H1 (cell line): ENCODE data around the gene NCOA1. TPM values are rescaled to one million over a fixed set of nuclear protein-coding genes. Genes with fewer than 3 reads are reported as not detected.

Source experiments
- CTCF ChIA-PET: fragments of 300-600 bp; sonication (Branson Sonifier 250); formaldehyde crosslinking; loops from one replicate; lab custom pipeline; 2021; ENCODE audit not compliant: partially characterized antibody; lab: Charles Lee
- POLR2A ChIA-PET: fragments of 300-600 bp; sonication (Branson Sonifier 250); formaldehyde crosslinking; loops from one replicate; lab custom pipeline; 2021; ENCODE audit warnings: inconsistent platforms; ENCODE audit not compliant: partially characterized antibody; lab: Charles Lee
- DNase-seq, 2 experiments: peaks; one replicate each; pipeline versions ENCODE4 v3.0.0 to v3.0.0-alpha.2; 2010 to 2022; ENCODE audit warnings: low spot score in 2 of 2, low read depth in 1 of 2, mixed read lengths in 1 of 2
- FAIRE-seq: peaks from 2 replicates; lab custom pipeline; 2011; peaks lifted over from hg19 to GRCh38; lab: Jason Lieb, UNC
- H2AFZ ChIP-seq: 2 replicates; pipeline ENCODE4 v1.8.1; 2012; ENCODE audit warnings: low read length, inconsistent platforms
- H2AK5ac ChIP-seq: 2 replicates; pipeline ENCODE4 v1.6.1; 2013; ENCODE audit warnings: low read depth, low read length
- H2BK120ac ChIP-seq: replicated peaks from 2 replicates; pipeline ENCODE3; 2013; ENCODE audit warnings: low read depth, low read length, inconsistent platforms
- H2BK12ac ChIP-seq: 2 replicates; pipeline ENCODE4 v1.6.1; 2013; ENCODE audit warnings: low read depth, low read length
- H2BK15ac ChIP-seq: 2 replicates; pipeline ENCODE4 v1.6.1; 2013; ENCODE audit warnings: low read length
- H2BK20ac ChIP-seq: 2 replicates; pipeline ENCODE4 v1.6.1; 2013; ENCODE audit warnings: low read length
- H2BK5ac ChIP-seq: 2 replicates; pipeline ENCODE4 v1.6.1; 2013; ENCODE audit warnings: low read depth, low read length
- H3K14ac ChIP-seq: 2 replicates; pipeline ENCODE4 v1.6.1; 2013; ENCODE audit warnings: inconsistent platforms; ENCODE audit not compliant: insufficient read length
- H3K18ac ChIP-seq: 2 replicates; pipeline ENCODE4 v1.6.1; 2013; ENCODE audit warnings: low read length; ENCODE audit errors: extremely low read depth
- H3K23ac ChIP-seq: 2 replicates; pipeline ENCODE4 v1.6.1; 2013; ENCODE audit warnings: inconsistent platforms; ENCODE audit not compliant: insufficient read length
- H3K23me2 ChIP-seq: 2 replicates; pipeline ENCODE4 v1.6.1; 2013; ENCODE audit warnings: low read depth, low read length
- H3K27ac ChIP-seq: 2 replicates; pipeline ENCODE4 v1.6.1; 2011; ENCODE audit warnings: low read depth, low read length, inconsistent platforms
- H3K27me3 ChIP-seq, 4 experiments: replicated peaks in 1 of 4; 1 replicate in 1 of 4; 2 replicates in 3 of 4; pipeline versions ENCODE4 v1.6.1 to v1.8.1; 2011 to 2013; ENCODE audit warnings: low read length in 3 of 4, mild to moderate bottlenecking in 3 of 4, inconsistent platforms in 2 of 4, mixed read lengths in 2 of 4, moderate library complexity in 1 of 4; ENCODE audit not compliant: control insufficient read depth in 3 of 4, insufficient read depth in 3 of 4; ENCODE audit errors: extremely low read depth in 1 of 4
- H3K36me3 ChIP-seq, 4 experiments: 2 replicates each; pipeline versions ENCODE4 v1.6.1 to v1.8.1; 2011 to 2013; ENCODE audit warnings: mild to moderate bottlenecking in 4 of 4, low read length in 3 of 4, moderate library complexity in 2 of 4, control low read depth in 1 of 4, inconsistent platforms in 1 of 4; ENCODE audit not compliant: insufficient read depth in 4 of 4, control insufficient read depth in 2 of 4
- H3K4ac ChIP-seq: replicated peaks from 2 replicates; pipeline ENCODE3; 2013; ENCODE audit warnings: low read length, low read depth, mixed read lengths, inconsistent platforms; ENCODE audit not compliant: insufficient read length
- H3K4me1 ChIP-seq, 4 experiments: replicated peaks in 1 of 4; 1 replicate in 1 of 4; 2 replicates in 3 of 4; pipeline versions ENCODE4 v1.6.1 to v1.8.1; 2011 to 2013; ENCODE audit warnings: low read length in 3 of 4, inconsistent platforms in 2 of 4, mixed read lengths in 1 of 4; ENCODE audit not compliant: insufficient read depth in 4 of 4, control insufficient read depth in 3 of 4
- H3K4me2 ChIP-seq, 2 experiments: 2 replicates each; pipeline versions ENCODE4 v1.6.1 to v1.8.1; 2011 to 2013; ENCODE audit warnings: low read depth in 2 of 2, low read length in 2 of 2, control low read depth in 1 of 2, inconsistent platforms in 1 of 2, mild to moderate bottlenecking in 1 of 2; ENCODE audit not compliant: insufficient read depth in 1 of 2
- H3K4me3 ChIP-seq, 4 experiments: fragments of 200-600, 300-600 bp in 1 of 4; sonication (generic), shearing (Covaris generic), sonication (Bioruptor Twin) in 1 of 4; 2 replicates each; pipeline versions ENCODE4 v1.5.1 to v1.8.1; 2011 to 2016; ENCODE audit warnings: low read length in 4 of 4, low read depth in 3 of 4, control low read depth in 2 of 4, inconsistent platforms in 2 of 4, mild to moderate bottlenecking in 2 of 4, mixed read lengths in 1 of 4, moderate library complexity in 1 of 4; ENCODE audit not compliant: insufficient read depth in 2 of 4; ENCODE audit errors: extremely low read depth in 1 of 4
- H3K56ac ChIP-seq: replicated peaks from 2 replicates; pipeline ENCODE3; 2013; ENCODE audit warnings: low read depth, mild to moderate bottlenecking, mixed read lengths, low read length, inconsistent platforms; ENCODE audit not compliant: insufficient read length
- H3K79me1 ChIP-seq: 2 replicates; pipeline ENCODE4 v1.6.1; 2013; ENCODE audit warnings: low read depth, low read length, control low read depth
- H3K79me2 ChIP-seq, 2 experiments: 2 replicates each; pipeline versions ENCODE4 v1.6.1 to v1.8.1; 2012 to 2013; ENCODE audit warnings: low read length in 2 of 2, mild to moderate bottlenecking in 2 of 2, inconsistent platforms in 1 of 2; ENCODE audit not compliant: insufficient read depth in 2 of 2, control insufficient read depth in 1 of 2
- H3K9ac ChIP-seq, 4 experiments: replicated peaks in 1 of 4; 1 replicate in 1 of 4; 2 replicates in 3 of 4; pipeline versions ENCODE4 v1.6.1 to v1.8.1; 2011 to 2013; ENCODE audit warnings: low read depth in 3 of 4, low read length in 3 of 4, control low read depth in 2 of 4, mild to moderate bottlenecking in 2 of 4, moderate library complexity in 2 of 4, inconsistent platforms in 1 of 4; ENCODE audit errors: extremely low read depth in 1 of 4
- H3K9me3 ChIP-seq, 2 experiments: 2 replicates each; pipeline versions ENCODE4 v1.6.1 to v1.8.1; 2012 to 2013; ENCODE audit warnings: mild to moderate bottlenecking in 2 of 2, moderate library complexity in 2 of 2, control low read depth in 1 of 2, inconsistent platforms in 1 of 2, low read depth in 1 of 2, low read length in 1 of 2, mixed read lengths in 1 of 2; ENCODE audit not compliant: insufficient read depth in 2 of 2
- H4K20me1 ChIP-seq, 2 experiments: replicated peaks in 1 of 2; 2 replicates each; pipeline versions ENCODE3 to v1.8.1; 2011 to 2013; ENCODE audit warnings: inconsistent platforms in 2 of 2, low read length in 2 of 2, mild to moderate bottlenecking in 1 of 2; ENCODE audit not compliant: insufficient read depth in 2 of 2, control insufficient read depth in 1 of 2
- H4K5ac ChIP-seq: 2 replicates; pipeline ENCODE4 v1.6.1; 2013; ENCODE audit warnings: low read length, low read depth, mixed read lengths, inconsistent platforms; ENCODE audit not compliant: insufficient read length
- H4K8ac ChIP-seq: 2 replicates; pipeline ENCODE4 v1.8.0; 2013; ENCODE audit warnings: mild to moderate bottlenecking, moderate library complexity, low read length, inconsistent platforms; ENCODE audit not compliant: insufficient read depth; ENCODE audit errors: extremely low read depth
- H4K91ac ChIP-seq: replicated peaks from 2 replicates; pipeline ENCODE3; 2013; ENCODE audit warnings: low read length, mixed read lengths, inconsistent platforms; ENCODE audit not compliant: insufficient read length
- EP300 ChIP-seq, 2 experiments: IDR thresholded peaks; 1 replicate in 1 of 2; 2 replicates in 1 of 2; pipeline ENCODE4 v1.6.1; 2011 to 2012; ENCODE audit warnings: low read depth in 2 of 2, low read length in 2 of 2, mild to moderate bottlenecking in 2 of 2, borderline replicate concordance in 1 of 2, inconsistent platforms in 1 of 2, moderate library complexity in 1 of 2
- SP2 ChIP-seq: IDR thresholded peaks from 2 replicates; pipeline ENCODE4 v1.6.1; 2012; ENCODE audit warnings: mild to moderate bottlenecking, low read length, inconsistent platforms
- TAF1 ChIP-seq: IDR thresholded peaks from 2 replicates; pipeline ENCODE4 v1.6.1; 2011; ENCODE audit warnings: mild to moderate bottlenecking, low read depth, low read length
- WGBS, 2 experiments: shearing (Covaris generic) in 1 of 2; methylation state at CpG; one replicate each; pipeline versions ENCODE4 v1.1.6 to v1.1.7; 2013 to 2015; ENCODE audit warnings: low lambda C conversion rate in 2 of 2, mixed read lengths in 2 of 2, inconsistent platforms in 1 of 2, low coverage in 1 of 2, missing lambda C conversion rate in 1 of 2; ENCODE audit not compliant: insufficient replicate concordance in 2 of 2, insufficient coverage in 1 of 2, insufficient read length in 1 of 2; ENCODE audit errors: extremely low coverage in 1 of 2, missing lambda C conversion rate in 1 of 2; 5-methylcytosine and 5-hydroxymethylcytosine counted together
- polyA plus RNA-seq, 7 experiments: library from polyadenylated mRNA; depleted of rRNA in 3 of 7; stranded (reverse) in 5 of 7; unstranded in 2 of 7; fragments of >200 nt in 5 of 7; fragments of 200-250 nt in 2 of 7; gene quantifications; 1 replicate in 5 of 7; 2 replicates in 1 of 7; 4 replicates in 1 of 7; pipeline versions ENCODE4 v1.2.1 to v1.2.3, GENCODE V29; 2011 to 2013; ENCODE audit warnings: missing spikeins in 2 of 7, mixed read lengths in 2 of 7
- total RNA-seq: library from RNA; stranded (reverse); fragmentation: NEBNext Ultra II Directional; extraction: Animal tissue kit (Norgen Biotek cat#: 25700); gene quantifications from 2 replicates; pipeline ENCODE4 v1.2.1, GENCODE V29; 2021
- TF ChIP-seq, protein P1 (sequence below), 3 experiments: IDR thresholded peaks; 1 replicate in 2 of 3; 2 replicates in 1 of 3; pipeline versions ENCODE4 v1.5.1 to v1.6.1; 2011; ENCODE audit warnings: low read length in 3 of 3, mild to moderate bottlenecking in 3 of 3, inconsistent platforms in 2 of 3, low read depth in 1 of 3, moderate library complexity in 1 of 3; ENCODE audit not compliant: insufficient read depth in 1 of 3; ENCODE audit errors: control extremely low read depth in 1 of 3

Gene NCOA1
- total and polyA plus RNA-seq, 2 of the 8 experiments (the other 6 are each of a cell fraction or from before 2014, with no cell fraction given): 12.8 to 17.9 TPM

DNA sequence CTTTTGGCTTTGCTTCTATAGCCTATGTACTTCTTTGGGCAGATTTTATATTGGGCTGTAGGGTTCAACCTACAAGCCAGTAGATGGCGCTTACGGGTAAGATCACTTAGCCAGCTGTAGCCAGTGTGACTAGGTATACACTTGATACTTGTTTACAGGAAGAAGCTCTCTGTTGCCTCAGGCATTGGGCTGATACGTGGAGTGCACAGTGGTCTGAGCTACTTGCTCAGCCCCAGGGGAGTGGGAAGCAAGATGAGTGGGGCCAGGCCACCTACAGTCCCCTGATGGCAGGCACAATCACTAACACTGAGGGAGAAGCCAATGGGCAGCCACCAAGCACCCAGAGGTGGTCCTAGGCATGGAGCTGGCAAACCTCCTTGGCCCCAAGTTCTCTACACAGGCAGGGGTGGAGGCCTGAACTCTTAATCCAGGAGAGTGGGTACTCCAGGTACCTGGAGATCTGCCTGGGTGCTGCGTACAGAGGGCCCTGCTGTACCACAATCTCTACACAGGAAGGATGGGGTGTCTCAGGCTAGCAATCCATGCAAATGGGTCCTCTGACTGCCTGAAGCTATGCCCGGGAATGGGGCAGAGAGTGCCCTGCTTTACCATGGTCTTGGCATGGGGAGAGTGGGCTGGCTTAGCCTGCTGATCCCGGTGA is 122.2 kb downstream of the NCOA1 start:
- Histone ChIP-seq H2BK120ac (no peak overlapping the region), H2BK5ac (peak overlapping the region; percentile 82), H3K27me3 (no peaks in the 10 kb centered on the region), H2AFZ (no peak overlapping the region), H3K79me2 (no peaks in the 10 kb centered on the region; a peak in 1 of 4 replicates), H3K23ac (no peak overlapping the region), H3K79me1 (no peaks in the 10 kb centered on the region; the same call in 1 of the 2 replicates), H3K4me2 (no peak overlapping the region; a peak in 1 of 4 replicates), H2AK5ac (peak overlapping the region; percentile 68; the same call in 1 of the 2 replicates), H2BK15ac (peak overlapping the region; percentile 66; the same call in 1 of the 2 replicates), H3K18ac (0 out of 2 replicates have a peak overlapping the region, but pooled peaks have one; percentile 25), H2BK12ac (peak overlapping the region; percentile 93), H3K27ac (peak overlapping the region; percentile 67; the same call in 1 of the 2 replicates), H4K8ac (peak overlapping the region; percentile 93; the same call in 1 of the 2 replicates), H4K5ac (peak overlapping the region; percentile 50), H3K56ac (no peak overlapping the region), H3K9ac (peak overlapping the region in 1 of 4 experiments; percentile 50; a peak in 2 of 7 replicates), H3K4ac (no peak overlapping the region), H2BK20ac (no peak overlapping the region), H3K36me3 (no peaks in the 10 kb centered on the region), H3K14ac (no peak overlapping the region), H3K4me1 (peaks cover 2 to 13% (median 4%) of the 10 kb centered on the region in 4 experiments), H4K20me1 (no peaks in the 10 kb centered on the region), H4K91ac (peak overlapping the region; percentile 22), H3K23me2 (0 out of 2 replicates have a peak, but pooled peaks cover 2% of the 10 kb centered on the region), H3K9me3 (no peaks in the 10 kb centered on the region), H3K4me3 (no peak overlapping the region)
- DNase-seq (peak; percentile 10 to 61), FAIRE-seq (peak; percentile 93)
- ChIA-PET CTCF (interaction anchor here (0.7 to 5.0 kb wide), 31 partner anchors 8 to 720 kb away, joined by 3 to 30 read pairs (median 5); no protein-coding TSS in a partner anchor), POLR2A (interaction anchor here (0.8 to 1.7 kb wide), 2 partner anchors 177 to 180 kb away, joined by 3 read pairs; partner anchors contain the start of genes CENPO and PTRHD1)
- 57% methylated on average over 6 of the region's 6 CpGs; no CpG with 5 or more reads in 1 of the 2 experiments for WGBS, 2 experiments
- TF ChIP-seq TAF1: 0 out of 2 replicates have a peak, but pooled peaks have one; percentile 32
- TF ChIP-seq, protein P1, sequence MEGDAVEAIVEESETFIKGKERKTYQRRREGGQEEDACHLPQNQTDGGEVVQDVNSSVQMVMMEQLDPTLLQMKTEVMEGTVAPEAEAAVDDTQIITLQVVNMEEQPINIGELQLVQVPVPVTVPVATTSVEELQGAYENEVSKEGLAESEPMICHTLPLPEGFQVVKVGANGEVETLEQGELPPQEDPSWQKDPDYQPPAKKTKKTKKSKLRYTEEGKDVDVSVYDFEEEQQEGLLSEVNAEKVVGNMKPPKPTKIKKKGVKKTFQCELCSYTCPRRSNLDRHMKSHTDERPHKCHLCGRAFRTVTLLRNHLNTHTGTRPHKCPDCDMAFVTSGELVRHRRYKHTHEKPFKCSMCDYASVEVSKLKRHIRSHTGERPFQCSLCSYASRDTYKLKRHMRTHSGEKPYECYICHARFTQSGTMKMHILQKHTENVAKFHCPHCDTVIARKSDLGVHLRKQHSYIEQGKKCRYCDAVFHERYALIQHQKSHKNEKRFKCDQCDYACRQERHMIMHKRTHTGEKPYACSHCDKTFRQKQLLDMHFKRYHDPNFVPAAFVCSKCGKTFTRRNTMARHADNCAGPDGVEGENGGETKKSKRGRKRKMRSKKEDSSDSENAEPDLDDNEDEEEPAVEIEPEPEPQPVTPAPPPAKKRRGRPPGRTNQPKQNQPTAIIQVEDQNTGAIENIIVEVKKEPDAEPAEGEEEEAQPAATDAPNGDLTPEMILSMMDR (IDR thresholded peaks at IDR 0.05; ENCODE audit: control extremely low read depth in 1 of 3, insufficient read depth in 1 of 3, low read depth in 1 of 3, low read length in 3 of 3): peak in 2 of 3 experiments; percentile 73 to 78; a peak in 3 of 4 replicates
- no peak for TF ChIP-seq SP2
- TF ChIP-seq EP300 (IDR thresholded peaks at IDR 0.05; ENCODE audit: borderline replicate concordance in 1 of 2, low read depth in 2 of 2, low read length in 2 of 2): peak in 1 of 2 experiments; percentile 32; a peak in 1 of 3 replicates
